ENCODE data around the gene SELP. TPM values are rescaled to one million over a fixed set of nuclear protein-coding genes. Genes with fewer than 3 reads are reported as not detected.
"Not testable (repeated sequence)": the region's sequence is repeated elsewhere in the genome, so short reads cannot be mapped to it uniquely, and the experiment has no call there.

Gene SELP
- total and polyA plus RNA-seq, 9 of the 15 experiments (the other 6 are each of a cell fraction or from before 2014, with no cell fraction given) = not detected

DNA sequence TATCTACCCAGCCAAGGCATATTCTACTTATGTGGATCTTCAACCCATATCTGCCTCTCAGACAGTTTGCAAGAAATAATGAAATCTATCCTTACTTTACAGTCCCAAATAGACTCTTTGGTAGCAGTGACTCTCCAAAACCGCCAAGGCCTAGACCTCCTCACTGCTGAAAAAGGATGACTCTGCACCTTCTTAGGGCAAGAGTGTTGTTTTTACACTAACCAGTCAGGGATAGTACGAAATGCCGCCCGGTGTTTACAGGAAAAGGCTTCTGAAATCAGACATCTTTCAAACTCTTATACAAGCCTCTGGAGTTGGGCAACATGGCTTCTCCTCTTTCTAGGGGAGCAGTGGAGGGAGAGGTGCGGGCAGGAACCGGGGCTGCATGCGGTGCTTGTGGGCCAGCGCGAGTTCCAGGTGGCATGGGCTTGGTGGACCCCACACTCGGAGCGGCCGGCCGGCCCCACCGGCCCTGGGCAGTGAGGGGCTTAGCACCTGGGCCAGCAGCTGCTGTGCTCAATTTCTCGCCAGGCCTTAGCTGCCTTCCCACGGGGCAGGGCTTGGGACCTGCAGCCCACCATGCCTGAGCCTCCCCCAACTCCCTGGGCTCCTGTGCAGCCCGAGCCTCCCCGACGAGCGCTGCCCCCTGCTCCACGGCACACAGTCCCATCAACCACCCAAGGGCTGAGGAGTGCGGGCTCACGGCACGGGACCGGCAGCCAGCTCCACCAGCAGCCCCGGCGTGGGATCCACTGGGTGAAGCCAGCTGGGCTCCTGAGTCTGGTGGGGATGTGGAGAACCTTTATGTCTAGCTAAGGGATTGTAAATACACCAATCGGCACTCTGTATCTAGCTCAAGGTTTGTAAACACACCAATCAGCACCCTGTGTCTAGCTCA is 38.0 kb upstream of the SELP start:
- TF ChIP-seq MAFG (tag; conservative IDR thresholded peaks at IDR 0.05) = peak; percentile 59
- peak; percentile 73 for TF ChIP-seq ZNF316 (IDR thresholded peaks at IDR 0.05)
- TF ChIP-seq NFE2 (IDR thresholded peaks at IDR 0.05; ENCODE audit: low read depth) = peak; percentile 48
- peak; percentile 66 for TF ChIP-seq C11orf30 (IDR thresholded peaks at IDR 0.05; ENCODE audit: low read depth)
- H3K4me1 ChIP-seq (replicated peaks in 1 of 2; ENCODE audit: control insufficient read depth in 2 of 2, insufficient read depth in 2 of 2, low read length in 2 of 2); H4K20me1 ChIP-seq (replicated peaks; ENCODE audit: control insufficient read depth, insufficient read depth, low read length); H3K4me2 ChIP-seq (ENCODE audit: insufficient read depth, low read length); H3K4me3 ChIP-seq; H3K27me3 ChIP-seq (ENCODE audit: control insufficient read depth in 2 of 2, insufficient read depth in 2 of 2, low read length in 2 of 2); H3K36me3 ChIP-seq (ENCODE audit: control insufficient read depth, insufficient read depth, low read length); H3K9me3 ChIP-seq (replicated peaks; ENCODE audit: control insufficient read depth, insufficient read depth, low read depth, low read length); POLR2A ChIA-PET; H3K79me2 ChIP-seq (ENCODE audit: control insufficient read depth, insufficient read depth, low read length); FAIRE-seq; H3K9me1 ChIP-seq (ENCODE audit: control insufficient read depth, insufficient read depth, low read length); intact Hi-C loops (cut with micrococcal nuclease); ATAC-seq; in situ Hi-C loops (cut with MboI); CTCF ChIA-PET (ENCODE audit: low intra/inter-chr PET ratio); BruUV-seq (replicated peaks); H3K9ac ChIP-seq (ENCODE audit: insufficient read depth in 1 of 2, low read depth in 2 of 2, low read length in 2 of 2); H3K27ac ChIP-seq (ENCODE audit: extremely low read depth, low read depth, low read length): not testable (repeated sequence)
- H2AFZ ChIP-seq (ENCODE audit: low read depth, low read length) = peak overlapping the region; percentile 40; the same call in 1 of the 2 replicates
- WGBS (ENCODE audit: insufficient coverage, low coverage, missing lambda C conversion rate) = 12% methylated on average over 26 of the region's 28 CpGs
- DNase-seq (ENCODE audit: extremely low read depth in 1 of 4, low spot score in 3 of 4) = peak in 1 of 4 experiments; percentile 4

DNA sequence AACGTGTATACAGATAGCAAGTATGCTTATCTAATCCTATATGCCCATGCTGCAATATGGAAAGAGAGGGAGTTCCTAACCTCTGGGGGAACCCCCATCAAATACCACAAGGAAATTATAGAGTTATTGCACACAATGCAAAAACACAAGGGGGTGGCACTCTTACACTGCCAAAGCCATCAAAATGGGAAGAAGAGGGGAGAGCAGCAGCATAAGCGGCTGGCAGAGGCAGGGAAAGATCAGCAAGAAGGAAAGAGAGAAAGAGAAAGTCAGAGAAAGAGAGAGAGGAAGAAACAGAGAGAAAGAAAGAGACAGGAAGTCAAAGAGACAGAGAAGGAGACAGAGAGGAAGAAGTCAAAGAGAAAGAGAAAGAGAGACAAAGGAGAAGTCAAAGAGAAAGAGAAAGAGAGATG is 37.3 kb upstream of the SELP start:
- H3K4me3 ChIP-seq; H3K36me3 ChIP-seq (ENCODE audit: control insufficient read depth, insufficient read depth, low read length); H3K4me2 ChIP-seq (ENCODE audit: insufficient read depth, low read length); POLR2A ChIA-PET; H3K27me3 ChIP-seq (ENCODE audit: control insufficient read depth in 2 of 2, insufficient read depth in 2 of 2, low read length in 2 of 2); in situ Hi-C loops (cut with MboI); H3K9me3 ChIP-seq (replicated peaks; ENCODE audit: control insufficient read depth, insufficient read depth, low read depth, low read length); H3K4me1 ChIP-seq (replicated peaks in 1 of 2; ENCODE audit: control insufficient read depth in 2 of 2, insufficient read depth in 2 of 2, low read length in 2 of 2); H3K9me1 ChIP-seq (ENCODE audit: control insufficient read depth, insufficient read depth, low read length); ATAC-seq; H3K27ac ChIP-seq (ENCODE audit: extremely low read depth, low read depth, low read length); BruUV-seq (replicated peaks); H3K9ac ChIP-seq (ENCODE audit: insufficient read depth in 1 of 2, low read depth in 2 of 2, low read length in 2 of 2); intact Hi-C loops (cut with micrococcal nuclease); H4K20me1 ChIP-seq (replicated peaks; ENCODE audit: control insufficient read depth, insufficient read depth, low read length); CTCF ChIA-PET (ENCODE audit: low intra/inter-chr PET ratio); DNase-seq (ENCODE audit: extremely low read depth in 1 of 4, low spot score in 3 of 4); H3K79me2 ChIP-seq (ENCODE audit: control insufficient read depth, insufficient read depth, low read length); FAIRE-seq: not testable (repeated sequence)
- TF ChIP-seq, protein P1, sequence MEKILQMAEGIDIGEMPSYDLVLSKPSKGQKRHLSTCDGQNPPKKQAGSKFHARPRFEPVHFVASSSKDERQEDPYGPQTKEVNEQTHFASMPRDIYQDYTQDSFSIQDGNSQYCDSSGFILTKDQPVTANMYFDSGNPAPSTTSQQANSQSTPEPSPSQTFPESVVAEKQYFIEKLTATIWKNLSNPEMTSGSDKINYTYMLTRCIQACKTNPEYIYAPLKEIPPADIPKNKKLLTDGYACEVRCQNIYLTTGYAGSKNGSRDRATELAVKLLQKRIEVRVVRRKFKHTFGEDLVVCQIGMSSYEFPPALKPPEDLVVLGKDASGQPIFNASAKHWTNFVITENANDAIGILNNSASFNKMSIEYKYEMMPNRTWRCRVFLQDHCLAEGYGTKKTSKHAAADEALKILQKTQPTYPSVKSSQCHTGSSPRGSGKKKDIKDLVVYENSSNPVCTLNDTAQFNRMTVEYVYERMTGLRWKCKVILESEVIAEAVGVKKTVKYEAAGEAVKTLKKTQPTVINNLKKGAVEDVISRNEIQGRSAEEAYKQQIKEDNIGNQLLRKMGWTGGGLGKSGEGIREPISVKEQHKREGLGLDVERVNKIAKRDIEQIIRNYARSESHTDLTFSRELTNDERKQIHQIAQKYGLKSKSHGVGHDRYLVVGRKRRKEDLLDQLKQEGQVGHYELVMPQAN (IDR thresholded peaks at IDR 0.05; ENCODE audit: borderline replicate concordance) = 0 out of 2 replicates have a peak, but pooled peaks have one; percentile 19
- TF ChIP-seq, protein P2, sequence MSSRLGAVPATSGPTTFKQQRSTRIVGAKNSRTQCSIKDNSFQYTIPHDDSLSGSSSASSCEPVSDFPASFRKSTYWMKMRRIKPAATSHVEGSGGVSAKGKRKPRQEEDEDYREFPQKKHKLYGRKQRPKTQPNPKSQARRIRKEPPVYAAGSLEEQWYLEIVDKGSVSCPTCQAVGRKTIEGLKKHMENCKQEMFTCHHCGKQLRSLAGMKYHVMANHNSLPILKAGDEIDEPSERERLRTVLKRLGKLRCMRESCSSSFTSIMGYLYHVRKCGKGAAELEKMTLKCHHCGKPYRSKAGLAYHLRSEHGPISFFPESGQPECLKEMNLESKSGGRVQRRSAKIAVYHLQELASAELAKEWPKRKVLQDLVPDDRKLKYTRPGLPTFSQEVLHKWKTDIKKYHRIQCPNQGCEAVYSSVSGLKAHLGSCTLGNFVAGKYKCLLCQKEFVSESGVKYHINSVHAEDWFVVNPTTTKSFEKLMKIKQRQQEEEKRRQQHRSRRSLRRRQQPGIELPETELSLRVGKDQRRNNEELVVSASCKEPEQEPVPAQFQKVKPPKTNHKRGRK (tag; IDR thresholded peaks at IDR 0.05) = peak; percentile 68; the same call in 1 of the 2 replicates
- WGBS (ENCODE audit: insufficient coverage, low coverage, missing lambda C conversion rate) = 0% methylated on average over 1 of the region's 2 CpGs
- H2AFZ ChIP-seq (ENCODE audit: low read depth, low read length) = peak overlapping the region; percentile 14; the same call in 1 of the 2 replicates

All from K562 (cell line).